PC-9 (cell line): ENCODE data around the gene CAMTA1.

Source experiments
- CTCF ChIP-seq: fragments of 200-600 bp; sonication (generic); conservative IDR thresholded peaks from 2 replicates; pipeline ENCODE4 v1.6.1; 2017; ENCODE audit warnings: mixed run types, antibody characterized with exemption, mild to moderate bottlenecking, moderate library complexity
- EZH2 ChIP-seq: fragments of 200-600 bp; sonication (generic); IDR thresholded peaks from 2 replicates; pipeline ENCODE4 v1.8.0; 2017; ENCODE audit warnings: antibody characterized with exemption, low read depth

- TF ChIP-seq CTCF (no peak), EZH2 (no peak)
Observed at GRCh38 chr1:7564137-7564536, 778.9 kb downstream of the CAMTA1 start.
